ENCODE measurements around the gene RABGEF1.
"Not testable (repeated sequence)": the region's sequence is repeated elsewhere in the genome, so short reads cannot be mapped to it uniquely, and the experiment has no call there.

Gene RABGEF1

GRCh38 chr7:66767486-66767885 lies 27.0 kb downstream of the RABGEF1 start:
- DNase-seq = not testable (repeated sequence)

- DNase-seq = no peak
Observed at GRCh38 chr7:66768865-66769832, 28.6 kb downstream of the RABGEF1 start.

GRCh38 chr7:66769833-66770512 lies 29.4 kb downstream of the RABGEF1 start:
- DNase-seq = no peak

- DNase-seq = no peak
Observed at GRCh38 chr7:66771795-66772194, 31.3 kb downstream of the RABGEF1 start.

GRCh38 chr7:66773744-66774143 lies 33.2 kb downstream of the RABGEF1 start:
- not testable (repeated sequence) for DNase-seq

GRCh38 chr7:66776383-66776782 lies 35.9 kb downstream of the RABGEF1 start:
- not testable (repeated sequence) for DNase-seq

GRCh38 chr7:66776800-66777442 lies 36.4 kb downstream of the RABGEF1 start:
- DNase-seq = no peak

GRCh38 chr7:66778201-66778600 lies 37.7 kb downstream of the RABGEF1 start:
- DNase-seq = no peak

GRCh38 chr7:66779669-66780409 lies 39.3 kb downstream of the RABGEF1 start:
- DNase-seq = no peak

GRCh38 chr7:66781408-66782090 lies 41.0 kb downstream of the RABGEF1 start:
- DNase-seq = no peak

GRCh38 chr7:66782875-66783274 lies 42.3 kb downstream of the RABGEF1 start:
- not testable (repeated sequence) for DNase-seq

- not testable (repeated sequence) for DNase-seq
Observed at GRCh38 chr7:66783887-66784595, 43.5 kb downstream of the RABGEF1 start.

- DNase-seq = no peak
Observed at GRCh38 chr7:66790196-66790595, 49.7 kb downstream of the RABGEF1 start.

- DNase-seq = no peak
Observed at GRCh38 chr7:66790725-66791124, 50.2 kb downstream of the RABGEF1 start.

GRCh38 chr7:66800591-66800990 lies 60.1 kb downstream of the RABGEF1 start:
- DNase-seq = no peak

- no peak for DNase-seq
Observed at GRCh38 chr7:66804001-66804400, 63.5 kb downstream of the RABGEF1 start.

- DNase-seq = no peak
Observed at GRCh38 chr7:66807736-66808135, 67.2 kb downstream of the RABGEF1 start.

- no peak for DNase-seq
Observed at GRCh38 chr7:66810716-66811115, 70.2 kb downstream of the RABGEF1 start.

GRCh38 chr7:66815186-66815875 lies 74.8 kb downstream of the RABGEF1 start:
- DNase-seq = not testable (repeated sequence)

GRCh38 chr7:66815951-66816350 lies 75.4 kb downstream of the RABGEF1 start:
- DNase-seq = no peak

- DNase-seq = not testable (repeated sequence)
Observed at GRCh38 chr7:66816658-66817057, 76.1 kb downstream of the RABGEF1 start.

All from CD4-positive, alpha-beta T cell treated with Interleukin-12 subunit alpha and Interleukin-12 subunit beta, for 1 hour (primary cell).